Gastroesophageal sphincter (tissue), 3 donors: ENCODE results near the gene PRPSAP1.

Experiments used
- CTCF ChIP-seq, 4 experiments: fragments of 200-600 bp in 2 of 4; fragments of 450-650 bp in 2 of 4; sonication (generic) in 1 of 4; IDR thresholded peaks; one replicate each; pipeline ENCODE4 v1.5.1; 2017 to 2019; ENCODE audit warnings: antibody characterized with exemption in 4 of 4, mild to moderate bottlenecking in 2 of 4, moderate library complexity in 2 of 4
- POLR2A ChIP-seq, 2 donors: fragments of 450-650 bp; IDR thresholded peaks; one replicate each; pipeline ENCODE4 v1.6.1; 2017; ENCODE audit warnings: antibody characterized with exemption in 2 of 2, mild to moderate bottlenecking in 2 of 2, moderate library complexity in 1 of 2

DNA sequence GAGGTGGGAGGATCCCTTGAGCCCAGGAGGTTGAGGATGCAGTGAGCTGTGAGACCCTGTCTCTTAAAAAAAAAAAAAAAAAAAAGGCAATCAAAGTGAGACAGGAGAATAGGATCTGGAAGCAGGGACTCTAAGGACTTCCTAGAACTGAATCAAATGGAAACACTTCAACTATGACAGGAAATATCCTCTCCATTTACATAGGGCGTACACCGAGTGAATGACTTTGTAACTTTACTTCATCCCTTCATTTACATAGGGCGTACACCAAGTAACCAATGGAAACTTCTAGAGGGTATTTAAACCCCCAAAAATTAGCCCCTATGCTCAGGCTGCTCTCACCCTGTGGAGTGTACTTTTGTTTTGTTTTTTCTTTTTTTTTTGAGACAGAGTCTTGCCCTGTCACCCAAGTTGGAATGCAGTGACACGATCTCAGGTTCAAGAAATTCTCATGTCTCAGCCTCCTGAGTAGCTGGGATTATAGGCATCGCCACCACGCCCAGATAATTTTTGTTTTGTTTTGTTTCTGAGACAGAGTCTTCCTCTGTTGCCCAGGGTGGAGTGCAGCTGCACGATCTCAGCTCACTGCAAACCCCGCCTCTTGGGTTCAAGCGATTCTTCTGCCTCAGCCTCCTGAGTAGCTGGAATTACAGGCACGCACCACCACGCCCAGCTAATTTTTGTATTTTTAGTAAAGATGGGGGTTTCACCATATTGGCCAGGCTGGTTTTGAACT, 9.6 kb upstream of the PRPSAP1 start:
- TF ChIP-seq CTCF (IDR thresholded peaks at IDR 0.05) = no peak
- no peak for TF ChIP-seq POLR2A (IDR thresholded peaks at IDR 0.05)
